MM.1S (cell line): ENCODE results near the gene ZCCHC24.
"Not testable (repeated sequence)": the region's sequence is repeated elsewhere in the genome, so short reads cannot be mapped to it uniquely, and the experiment has no call there.

Source experiments
- DNase-seq: peaks from one replicate; pipeline ENCODE4 v3.0.0-alpha.2; 2015
- H2AFZ ChIP-seq: fragments of 300-600 bp; sonication (generic); 2 replicates; pipeline ENCODE4 v1.6.0; 2016; ENCODE audit warnings: antibody characterized with exemption, low read length
- H3F3A ChIP-seq: fragments of 300-600 bp; sonication (generic); 2 replicates; pipeline ENCODE4 v1.6.1; 2016; ENCODE audit warnings: mild to moderate bottlenecking, antibody characterized with exemption, low read length, moderate library complexity, mixed read lengths; ENCODE audit not compliant: insufficient read depth
- H3K27ac ChIP-seq: fragments of 300-600 bp; sonication (generic); 2 replicates; pipeline ENCODE4 v1.5.1; 2016; ENCODE audit warnings: mild to moderate bottlenecking, low read length
- H3K27me3 ChIP-seq: fragments of 300-600 bp; sonication (generic); replicated peaks from 2 replicates; pipeline ENCODE4 v1.6.0; 2016; ENCODE audit warnings: low read length; ENCODE audit not compliant: insufficient read depth
- H3K36me3 ChIP-seq: fragments of 300-600 bp; sonication (generic); replicated peaks from 2 replicates; pipeline ENCODE4 v1.6.1; 2016; ENCODE audit warnings: mild to moderate bottlenecking, low read length, mixed read lengths; ENCODE audit not compliant: insufficient read depth
- H3K4me1 ChIP-seq: fragments of 300-600 bp; sonication (generic); 2 replicates; pipeline ENCODE4 v1.6.1; 2016; ENCODE audit warnings: low read length, mixed read lengths
- H3K4me2 ChIP-seq: fragments of 300-600 bp; sonication (generic); 2 replicates; pipeline ENCODE4 v1.6.0; 2016; ENCODE audit warnings: low read depth, low read length
- H3K4me3 ChIP-seq: fragments of 300-600 bp; sonication (generic); 2 replicates; pipeline ENCODE4 v1.5.1; 2016; ENCODE audit warnings: low read length, mixed read lengths
- H3K79me2 ChIP-seq: fragments of 300-600 bp; sonication (generic); 2 replicates; pipeline ENCODE4 v1.6.1; 2016; ENCODE audit warnings: mixed run types, low read length, mixed read lengths
- H3K9ac ChIP-seq: fragments of 300-600 bp; sonication (generic); 2 replicates; pipeline ENCODE4 v1.6.1; 2016; ENCODE audit warnings: low read length, mixed read lengths
- H3K9me2 ChIP-seq: fragments of 300-600 bp; sonication (generic); replicated peaks from 2 replicates; pipeline ENCODE4 v1.6.1; 2016; ENCODE audit warnings: mild to moderate bottlenecking, low read length, mixed read lengths; ENCODE audit not compliant: insufficient read depth
- H3K9me3 ChIP-seq: fragments of 300-600 bp; sonication (generic); replicated peaks from 2 replicates; pipeline ENCODE4 v1.6.1; 2016; ENCODE audit warnings: mild to moderate bottlenecking, low read length, mixed read lengths; ENCODE audit not compliant: insufficient read depth
- H4K20me1 ChIP-seq: fragments of 300-600 bp; sonication (generic); 2 replicates; pipeline ENCODE4 v1.6.1; 2016; ENCODE audit warnings: mild to moderate bottlenecking, low read length, moderate library complexity, mixed read lengths; ENCODE audit not compliant: insufficient read depth
- CTCF ChIP-seq: fragments of 300-600 bp; sonication (generic); IDR thresholded peaks from 2 replicates; pipeline ENCODE4 v1.5.1; 2016; ENCODE audit warnings: antibody characterized with exemption, low read length, mixed read lengths
- EZH2 ChIP-seq: fragments of 300-600 bp; sonication (generic); optimal IDR thresholded peaks from 2 replicates; pipeline ENCODE3; 2017; ENCODE audit warnings: low read depth, mild to moderate bottlenecking, antibody characterized with exemption, low read length, mixed read lengths
- EZH2phosphoT487 ChIP-seq: fragments of 300-600 bp; sonication (generic); IDR thresholded peaks from 2 replicates; pipeline ENCODE4 v1.6.1; 2018; ENCODE audit warnings: antibody characterized with exemption, low read length

The ZCCHC24 gene

GRCh38 chr10:79334573-79334972 lies 110.9 kb downstream of the ZCCHC24 start:
- H3K9ac ChIP-seq = no peak overlapping the region
- no peaks in the 10 kb centered on the region for H3F3A ChIP-seq
- H3K27ac ChIP-seq = no peak overlapping the region
- DNase-seq = no peak
- no peaks in the 10 kb centered on the region for H3K36me3 ChIP-seq
- TF ChIP-seq EZH2 = no peak
- no peak for TF ChIP-seq CTCF
- no peak for TF ChIP-seq EZH2phosphoT487
- H2AFZ ChIP-seq = no peak overlapping the region
- H4K20me1 ChIP-seq = no peaks in the 10 kb centered on the region
- H3K4me2 ChIP-seq = no peak overlapping the region
- H3K4me3 ChIP-seq = no peak overlapping the region
- no peaks in the 10 kb centered on the region for H3K27me3 ChIP-seq
- no peaks in the 10 kb centered on the region for H3K79me2 ChIP-seq
- H3K4me1 ChIP-seq = peaks cover 6% of the 10 kb centered on the region
- H3K9me2 ChIP-seq = no peaks in the 10 kb centered on the region
- no peaks in the 10 kb centered on the region for H3K9me3 ChIP-seq

- H2AFZ ChIP-seq = no peak overlapping the region
- peaks cover 6% of the 10 kb centered on the region for H3K4me1 ChIP-seq
- H3K9me2 ChIP-seq = no peaks in the 10 kb centered on the region
- no peak for DNase-seq
- no peaks in the 10 kb centered on the region for H3K79me2 ChIP-seq
- no peaks in the 10 kb centered on the region for H4K20me1 ChIP-seq
- no peak overlapping the region for H3K4me3 ChIP-seq
- no peaks in the 10 kb centered on the region for H3K9me3 ChIP-seq
- no peak for TF ChIP-seq EZH2
- TF ChIP-seq EZH2phosphoT487 = no peak
- TF ChIP-seq CTCF = no peak
- H3K36me3 ChIP-seq = no peaks in the 10 kb centered on the region
- H3K4me2 ChIP-seq = no peak overlapping the region
- H3F3A ChIP-seq = no peaks in the 10 kb centered on the region
- H3K27me3 ChIP-seq = no peaks in the 10 kb centered on the region
- no peak overlapping the region for H3K27ac ChIP-seq
- no peak overlapping the region for H3K9ac ChIP-seq
These were observed 111.9 kb downstream of the ZCCHC24 start for GRCh38 chr10:79333513-79333912.

- not testable (repeated sequence) for H3K4me1 ChIP-seq, H3K9ac ChIP-seq, H4K20me1 ChIP-seq, H3K27me3 ChIP-seq, DNase-seq, H2AFZ ChIP-seq, H3K9me3 ChIP-seq, H3K79me2 ChIP-seq, H3K4me3 ChIP-seq, H3K27ac ChIP-seq, H3F3A ChIP-seq, H3K9me2 ChIP-seq, H3K4me2 ChIP-seq, H3K36me3 ChIP-seq
These were observed 112.7 kb downstream of the ZCCHC24 start for GRCh38 chr10:79332610-79333315.
